Measurements from ENCODE around the gene EYA4. TPM values are rescaled to one million over a fixed set of nuclear protein-coding genes. Genes with fewer than 3 reads are reported as not detected.

Gene EYA4
- total RNA-seq, 1 experiment from 2014 or later = 0.24 TPM

DNA sequence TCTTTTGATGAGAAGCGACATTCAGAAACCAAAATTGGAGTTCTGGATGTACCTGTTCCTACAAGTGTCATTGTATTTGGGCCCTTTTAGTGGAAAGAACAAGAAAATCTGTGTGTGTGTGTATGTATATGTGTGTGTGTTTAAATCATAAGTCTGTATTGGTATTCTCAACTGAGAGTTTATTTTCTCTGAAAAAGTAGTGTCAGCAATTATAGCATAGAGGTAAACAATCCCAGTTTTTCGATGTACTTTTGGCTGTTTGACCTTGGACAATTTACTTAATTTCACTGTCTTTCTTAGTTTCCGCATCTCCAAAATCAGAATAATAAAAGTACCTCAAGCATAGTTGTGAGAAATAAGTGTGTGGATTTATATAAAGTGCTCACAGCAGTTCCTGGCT is 57.2 kb downstream of the EYA4 start:
- Mint-ChIP-seq H3K27me3 (ENCODE audit: low read depth) (no peaks in the 10 kb centered on the region; the same call in 1 of the 2 replicates), H3K9me3 (no peaks in the 10 kb centered on the region), H3K27ac (no peak overlapping the region), H3K36me3 (no peaks in the 10 kb centered on the region), H3K4me3 (no peak overlapping the region), H3K4me1 (peaks cover 4% of the 10 kb centered on the region)
- ChIA-PET CTCF (no interaction called here), POLR2A (no interaction called here)
- DNase-seq (ENCODE audit: low spot score) = no peak
- TF ChIP-seq, protein P1, sequence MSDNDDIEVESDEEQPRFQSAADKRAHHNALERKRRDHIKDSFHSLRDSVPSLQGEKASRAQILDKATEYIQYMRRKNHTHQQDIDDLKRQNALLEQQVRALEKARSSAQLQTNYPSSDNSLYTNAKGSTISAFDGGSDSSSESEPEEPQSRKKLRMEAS (CRISPR knock-in tag; IDR thresholded peaks at IDR 0.05) = no peak
- TF ChIP-seq, protein P2, sequence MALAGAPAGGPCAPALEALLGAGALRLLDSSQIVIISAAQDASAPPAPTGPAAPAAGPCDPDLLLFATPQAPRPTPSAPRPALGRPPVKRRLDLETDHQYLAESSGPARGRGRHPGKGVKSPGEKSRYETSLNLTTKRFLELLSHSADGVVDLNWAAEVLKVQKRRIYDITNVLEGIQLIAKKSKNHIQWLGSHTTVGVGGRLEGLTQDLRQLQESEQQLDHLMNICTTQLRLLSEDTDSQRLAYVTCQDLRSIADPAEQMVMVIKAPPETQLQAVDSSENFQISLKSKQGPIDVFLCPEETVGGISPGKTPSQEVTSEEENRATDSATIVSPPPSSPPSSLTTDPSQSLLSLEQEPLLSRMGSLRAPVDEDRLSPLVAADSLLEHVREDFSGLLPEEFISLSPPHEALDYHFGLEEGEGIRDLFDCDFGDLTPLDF (CRISPR knock-in tag; IDR thresholded peaks at IDR 0.05) = no peak
- TF ChIP-seq TP53 (CRISPR knock-in tag; IDR thresholded peaks at IDR 0.05) = no peak
- TF ChIP-seq, protein P3, sequence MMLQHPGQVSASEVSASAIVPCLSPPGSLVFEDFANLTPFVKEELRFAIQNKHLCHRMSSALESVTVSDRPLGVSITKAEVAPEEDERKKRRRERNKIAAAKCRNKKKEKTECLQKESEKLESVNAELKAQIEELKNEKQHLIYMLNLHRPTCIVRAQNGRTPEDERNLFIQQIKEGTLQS (CRISPR knock-in tag; conservative IDR thresholded peaks at IDR 0.05) = no peak
- no peak for TF ChIP-seq ETV6 (CRISPR knock-in tag; IDR thresholded peaks at IDR 0.05)
- TF ChIP-seq, protein P4, sequence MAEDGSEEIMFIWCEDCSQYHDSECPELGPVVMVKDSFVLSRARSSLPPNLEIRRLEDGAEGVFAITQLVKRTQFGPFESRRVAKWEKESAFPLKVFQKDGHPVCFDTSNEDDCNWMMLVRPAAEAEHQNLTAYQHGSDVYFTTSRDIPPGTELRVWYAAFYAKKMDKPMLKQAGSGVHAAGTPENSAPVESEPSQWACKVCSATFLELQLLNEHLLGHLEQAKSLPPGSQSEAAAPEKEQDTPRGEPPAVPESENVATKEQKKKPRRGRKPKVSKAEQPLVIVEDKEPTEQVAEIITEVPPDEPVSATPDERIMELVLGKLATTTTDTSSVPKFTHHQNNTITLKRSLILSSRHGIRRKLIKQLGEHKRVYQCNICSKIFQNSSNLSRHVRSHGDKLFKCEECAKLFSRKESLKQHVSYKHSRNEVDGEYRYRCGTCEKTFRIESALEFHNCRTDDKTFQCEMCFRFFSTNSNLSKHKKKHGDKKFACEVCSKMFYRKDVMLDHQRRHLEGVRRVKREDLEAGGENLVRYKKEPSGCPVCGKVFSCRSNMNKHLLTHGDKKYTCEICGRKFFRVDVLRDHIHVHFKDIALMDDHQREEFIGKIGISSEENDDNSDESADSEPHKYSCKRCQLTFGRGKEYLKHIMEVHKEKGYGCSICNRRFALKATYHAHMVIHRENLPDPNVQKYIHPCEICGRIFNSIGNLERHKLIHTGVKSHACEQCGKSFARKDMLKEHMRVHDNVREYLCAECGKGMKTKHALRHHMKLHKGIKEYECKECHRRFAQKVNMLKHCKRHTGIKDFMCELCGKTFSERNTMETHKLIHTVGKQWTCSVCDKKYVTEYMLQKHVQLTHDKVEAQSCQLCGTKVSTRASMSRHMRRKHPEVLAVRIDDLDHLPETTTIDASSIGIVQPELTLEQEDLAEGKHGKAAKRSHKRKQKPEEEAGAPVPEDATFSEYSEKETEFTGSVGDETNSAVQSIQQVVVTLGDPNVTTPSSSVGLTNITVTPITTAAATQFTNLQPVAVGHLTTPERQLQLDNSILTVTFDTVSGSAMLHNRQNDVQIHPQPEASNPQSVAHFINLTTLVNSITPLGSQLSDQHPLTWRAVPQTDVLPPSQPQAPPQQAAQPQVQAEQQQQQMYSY (CRISPR knock-in tag; IDR thresholded peaks at IDR 0.05) = no peak
- TF ChIP-seq, protein P5, sequence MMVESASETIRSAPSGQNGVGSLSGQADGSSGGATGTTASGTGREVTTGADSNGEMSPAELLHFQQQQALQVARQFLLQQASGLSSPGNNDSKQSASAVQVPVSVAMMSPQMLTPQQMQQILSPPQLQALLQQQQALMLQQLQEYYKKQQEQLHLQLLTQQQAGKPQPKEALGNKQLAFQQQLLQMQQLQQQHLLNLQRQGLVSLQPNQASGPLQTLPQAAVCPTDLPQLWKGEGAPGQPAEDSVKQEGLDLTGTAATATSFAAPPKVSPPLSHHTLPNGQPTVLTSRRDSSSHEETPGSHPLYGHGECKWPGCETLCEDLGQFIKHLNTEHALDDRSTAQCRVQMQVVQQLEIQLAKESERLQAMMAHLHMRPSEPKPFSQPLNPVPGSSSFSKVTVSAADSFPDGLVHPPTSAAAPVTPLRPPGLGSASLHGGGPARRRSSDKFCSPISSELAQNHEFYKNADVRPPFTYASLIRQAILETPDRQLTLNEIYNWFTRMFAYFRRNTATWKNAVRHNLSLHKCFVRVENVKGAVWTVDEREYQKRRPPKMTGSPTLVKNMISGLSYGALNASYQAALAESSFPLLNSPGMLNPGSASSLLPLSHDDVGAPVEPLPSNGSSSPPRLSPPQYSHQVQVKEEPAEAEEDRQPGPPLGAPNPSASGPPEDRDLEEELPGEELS (CRISPR knock-in tag; IDR thresholded peaks at IDR 0.05) = no peak
- no peak for TF ChIP-seq ZNF396 (CRISPR knock-in tag; IDR thresholded peaks at IDR 0.05; ENCODE audit: borderline replicate concordance)
- no peak for TF ChIP-seq ZNF671 (CRISPR knock-in tag; IDR thresholded peaks at IDR 0.05)
- TF ChIP-seq, protein P6, sequence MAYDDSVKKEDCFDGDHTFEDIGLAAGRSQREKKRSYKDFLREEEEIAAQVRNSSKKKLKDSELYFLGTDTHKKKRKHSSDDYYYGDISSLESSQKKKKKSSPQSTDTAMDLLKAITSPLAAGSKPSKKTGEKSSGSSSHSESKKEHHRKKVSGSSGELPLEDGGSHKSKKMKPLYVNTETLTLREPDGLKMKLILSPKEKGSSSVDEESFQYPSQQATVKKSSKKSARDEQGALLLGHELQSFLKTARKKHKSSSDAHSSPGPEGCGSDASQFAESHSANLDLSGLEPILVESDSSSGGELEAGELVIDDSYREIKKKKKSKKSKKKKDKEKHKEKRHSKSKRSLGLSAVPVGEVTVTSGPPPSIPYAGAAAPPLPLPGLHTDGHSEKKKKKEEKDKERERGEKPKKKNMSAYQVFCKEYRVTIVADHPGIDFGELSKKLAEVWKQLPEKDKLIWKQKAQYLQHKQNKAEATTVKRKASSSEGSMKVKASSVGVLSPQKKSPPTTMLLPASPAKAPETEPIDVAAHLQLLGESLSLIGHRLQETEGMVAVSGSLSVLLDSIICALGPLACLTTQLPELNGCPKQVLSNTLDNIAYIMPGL (CRISPR knock-in tag; IDR thresholded peaks at IDR 0.05) = no peak
- no peak for TF ChIP-seq KAT7 (CRISPR knock-in tag; IDR thresholded peaks at IDR 0.05; ENCODE audit: borderline replicate concordance)
- no peak for ATAC-seq

DNA sequence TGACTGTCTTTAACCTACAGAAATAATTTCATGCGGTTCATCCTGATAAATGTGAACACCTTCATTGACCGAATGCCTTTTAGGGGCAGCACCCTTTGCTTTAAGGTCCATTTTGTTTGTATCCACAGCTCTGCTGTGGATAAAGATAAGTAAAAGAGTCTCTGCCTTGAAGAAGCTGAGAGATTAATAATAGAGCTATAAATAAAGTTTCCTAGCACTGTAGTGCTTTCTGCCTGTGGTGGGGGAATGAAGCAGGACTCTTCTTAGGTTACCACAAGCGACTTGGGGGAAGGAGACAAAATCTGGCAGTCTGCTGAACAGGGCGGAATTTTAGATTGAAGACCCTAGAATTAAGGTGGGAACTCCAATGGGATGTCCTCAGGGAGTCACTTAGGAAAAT is 57.6 kb downstream of the EYA4 start:
- Mint-ChIP-seq H3K27me3 (ENCODE audit: low read depth) (no peaks in the 10 kb centered on the region; the same call in 1 of the 2 replicates), H3K4me1 (peaks cover 4% of the 10 kb centered on the region), H3K27ac (no peak overlapping the region), H3K36me3 (no peaks in the 10 kb centered on the region), H3K4me3 (no peak overlapping the region), H3K9me3 (no peaks in the 10 kb centered on the region)
- ATAC-seq = no peak
- DNase-seq (ENCODE audit: low spot score) = no peak
- ChIA-PET CTCF (no interaction called here), POLR2A (no interaction called here)
- TF ChIP-seq OVOL2 (CRISPR knock-in tag; IDR thresholded peaks at IDR 0.05; ENCODE audit: borderline replicate concordance) = no peak
- TF ChIP-seq ZNF219 (CRISPR knock-in tag; IDR thresholded peaks at IDR 0.05; ENCODE audit: borderline replicate concordance) = no peak
- no peak for TF ChIP-seq ZNF138 (CRISPR knock-in tag; conservative IDR thresholded peaks at IDR 0.05)
- no peak for TF ChIP-seq SMAD4 (CRISPR knock-in tag; IDR thresholded peaks at IDR 0.05)
- TF ChIP-seq GRHL2 (CRISPR knock-in tag; IDR thresholded peaks at IDR 0.05; ENCODE audit: insufficient replicate concordance, severe bottlenecking) = no peak
- TF ChIP-seq, protein P7, sequence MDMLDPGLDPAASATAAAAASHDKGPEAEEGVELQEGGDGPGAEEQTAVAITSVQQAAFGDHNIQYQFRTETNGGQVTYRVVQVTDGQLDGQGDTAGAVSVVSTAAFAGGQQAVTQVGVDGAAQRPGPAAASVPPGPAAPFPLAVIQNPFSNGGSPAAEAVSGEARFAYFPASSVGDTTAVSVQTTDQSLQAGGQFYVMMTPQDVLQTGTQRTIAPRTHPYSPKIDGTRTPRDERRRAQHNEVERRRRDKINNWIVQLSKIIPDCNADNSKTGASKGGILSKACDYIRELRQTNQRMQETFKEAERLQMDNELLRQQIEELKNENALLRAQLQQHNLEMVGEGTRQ (CRISPR knock-in tag; IDR thresholded peaks at IDR 0.05) = no peak
- TF ChIP-seq, protein P8, sequence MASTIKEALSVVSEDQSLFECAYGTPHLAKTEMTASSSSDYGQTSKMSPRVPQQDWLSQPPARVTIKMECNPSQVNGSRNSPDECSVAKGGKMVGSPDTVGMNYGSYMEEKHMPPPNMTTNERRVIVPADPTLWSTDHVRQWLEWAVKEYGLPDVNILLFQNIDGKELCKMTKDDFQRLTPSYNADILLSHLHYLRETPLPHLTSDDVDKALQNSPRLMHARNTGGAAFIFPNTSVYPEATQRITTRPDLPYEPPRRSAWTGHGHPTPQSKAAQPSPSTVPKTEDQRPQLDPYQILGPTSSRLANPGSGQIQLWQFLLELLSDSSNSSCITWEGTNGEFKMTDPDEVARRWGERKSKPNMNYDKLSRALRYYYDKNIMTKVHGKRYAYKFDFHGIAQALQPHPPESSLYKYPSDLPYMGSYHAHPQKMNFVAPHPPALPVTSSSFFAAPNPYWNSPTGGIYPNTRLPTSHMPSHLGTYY (CRISPR knock-in tag; IDR thresholded peaks at IDR 0.05) = no peak
- no peak for TF ChIP-seq NR2C2 (CRISPR knock-in tag; IDR thresholded peaks at IDR 0.05)
- TF ChIP-seq ZBTB21 (CRISPR knock-in tag; IDR thresholded peaks at IDR 0.05; ENCODE audit: borderline replicate concordance) = no peak
